UCSD-AML1 (cell line): ENCODE measurements around the gene MRPL21.

Experiments used
- DNase-seq: peaks from one replicate; lab custom pipeline; 2025; ENCODE audit not compliant: unreplicated experiment; lab: John Stamatoyannopoulos, UW

The MRPL21 gene

DNA sequence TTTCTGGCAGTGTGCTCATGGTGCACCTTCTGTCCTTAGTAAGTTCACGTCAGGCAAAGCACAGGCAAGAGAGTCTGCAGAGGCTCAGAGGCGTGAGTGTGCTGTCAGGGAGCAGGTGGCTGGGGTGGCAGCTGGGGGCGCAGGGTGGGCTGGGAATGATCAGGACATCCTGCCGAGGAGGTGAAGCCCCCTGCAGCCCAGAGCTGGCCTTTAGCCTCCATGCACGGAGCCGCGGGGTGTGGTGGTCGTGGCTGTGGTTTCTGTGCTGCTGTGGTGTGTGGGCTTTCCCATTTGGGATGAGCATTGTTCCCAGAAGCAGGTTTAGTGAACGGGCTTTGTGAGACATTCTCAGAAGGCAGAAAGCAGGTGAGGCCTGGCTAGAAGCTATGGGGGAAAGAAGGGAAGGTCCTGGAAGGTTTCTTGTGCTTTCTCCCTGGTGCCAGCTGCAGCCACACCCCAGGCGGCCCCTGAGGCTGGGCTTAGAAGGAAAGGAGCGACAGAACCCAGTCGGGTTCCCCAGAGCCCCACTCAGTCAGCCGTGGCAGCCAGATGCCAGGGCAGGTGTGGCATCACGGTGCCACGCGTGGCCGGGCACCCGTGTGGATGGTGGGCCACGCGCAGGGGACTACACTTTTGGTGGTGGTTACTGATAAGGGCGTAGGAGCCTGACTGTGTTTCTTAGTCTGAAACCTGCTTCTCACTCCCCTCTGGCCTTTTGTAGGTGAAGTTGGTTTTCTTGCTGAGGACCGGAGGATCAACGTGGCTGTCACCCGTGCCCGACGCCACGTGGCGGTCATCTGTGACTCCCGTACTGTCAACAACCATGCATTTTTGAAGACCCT is 32.1 kb upstream of the MRPL21 start:
- no peak for DNase-seq

DNA sequence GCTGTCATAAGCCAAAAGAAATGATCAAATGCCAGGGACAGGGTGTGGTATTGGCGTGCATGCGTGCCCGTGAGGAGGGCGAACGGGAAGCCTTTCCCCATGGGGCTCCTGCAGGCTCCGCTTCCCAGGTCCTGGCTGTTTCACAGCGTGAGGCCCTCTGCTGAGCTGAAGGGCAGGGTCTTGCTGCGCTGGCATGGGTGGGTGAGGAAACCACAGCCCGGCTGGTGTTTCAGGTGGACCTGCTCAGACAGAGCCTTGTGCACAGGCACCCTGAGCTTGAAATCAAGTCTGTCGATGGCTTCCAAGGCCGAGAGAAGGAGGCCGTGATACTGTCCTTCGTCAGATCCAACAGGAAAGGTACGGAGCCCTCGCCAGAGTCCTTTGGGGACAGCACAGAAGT is 31.4 kb upstream of the MRPL21 start:
- DNase-seq = no peak

DNA sequence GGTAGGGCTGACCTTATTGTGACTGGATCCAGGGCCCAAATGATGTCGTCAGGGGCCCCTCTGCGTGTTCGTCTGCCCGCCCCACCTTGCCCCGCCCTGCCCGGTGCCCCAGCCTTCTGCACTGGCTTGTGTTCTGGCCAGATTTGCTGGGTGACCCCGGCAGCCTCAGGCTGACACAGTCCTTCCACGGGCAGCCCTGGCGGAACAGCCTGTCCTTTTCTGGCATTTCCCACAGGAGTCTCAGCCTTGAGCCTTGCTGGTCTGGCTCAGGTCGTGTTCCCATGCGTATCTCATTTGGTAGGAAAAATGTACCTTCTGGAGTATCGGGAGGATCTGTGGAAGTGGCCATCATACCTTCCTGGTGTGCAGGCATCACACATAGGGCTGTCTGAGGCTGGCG is 31.0 kb upstream of the MRPL21 start:
- no peak for DNase-seq

DNA sequence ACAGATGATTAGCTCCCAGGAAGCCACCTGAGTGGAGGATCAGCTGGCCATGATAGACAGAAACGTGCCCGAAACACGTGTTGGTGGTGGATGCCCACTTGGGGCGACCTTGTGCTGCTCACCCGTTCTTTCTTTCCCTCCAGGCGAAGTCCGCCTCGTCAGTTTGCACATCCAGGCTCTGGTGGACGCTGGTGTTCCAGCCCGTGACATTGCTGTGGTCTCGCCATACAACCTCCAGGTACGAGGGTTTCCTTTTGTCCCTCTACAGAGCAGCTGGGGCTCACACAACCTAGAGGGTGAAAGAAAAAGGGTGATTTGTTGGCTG is 30.7 kb upstream of the MRPL21 start:
- no peak for DNase-seq

DNA sequence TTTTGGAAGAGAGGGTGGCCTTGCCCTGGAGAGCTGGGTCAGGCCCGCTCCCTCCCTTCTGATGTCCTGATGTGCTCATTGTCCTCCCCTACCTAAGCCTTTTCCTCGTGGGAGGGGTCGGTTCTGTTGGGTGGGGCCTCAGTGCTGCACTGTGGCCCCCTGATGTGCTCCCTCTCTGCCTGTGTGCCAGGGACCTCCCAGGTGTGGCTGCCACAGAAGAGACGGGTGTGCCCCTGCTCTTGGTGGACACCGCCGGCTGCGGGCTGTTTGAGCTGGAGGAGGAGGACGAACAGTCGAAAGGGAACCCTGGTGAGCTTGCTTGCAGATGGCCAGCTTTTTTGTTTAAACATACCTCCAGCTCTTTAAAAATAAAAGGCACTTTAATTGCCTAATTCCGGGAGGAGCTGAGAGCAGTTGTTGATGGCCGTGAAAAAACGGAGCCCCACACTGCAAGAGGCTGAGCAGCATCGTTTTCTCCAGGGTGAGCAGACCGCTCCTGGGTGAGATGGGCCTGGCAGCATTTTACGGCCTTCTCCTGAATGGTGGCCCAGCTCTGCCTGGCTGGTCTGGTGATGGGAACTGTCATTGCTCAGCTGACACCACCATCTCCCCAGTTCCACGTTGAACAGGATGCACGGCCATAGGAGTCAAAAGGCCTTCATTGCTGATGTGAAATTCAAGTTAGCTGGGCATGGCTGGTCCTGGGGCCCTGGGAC is 30.1 kb upstream of the MRPL21 start:
- no peak for DNase-seq

DNA sequence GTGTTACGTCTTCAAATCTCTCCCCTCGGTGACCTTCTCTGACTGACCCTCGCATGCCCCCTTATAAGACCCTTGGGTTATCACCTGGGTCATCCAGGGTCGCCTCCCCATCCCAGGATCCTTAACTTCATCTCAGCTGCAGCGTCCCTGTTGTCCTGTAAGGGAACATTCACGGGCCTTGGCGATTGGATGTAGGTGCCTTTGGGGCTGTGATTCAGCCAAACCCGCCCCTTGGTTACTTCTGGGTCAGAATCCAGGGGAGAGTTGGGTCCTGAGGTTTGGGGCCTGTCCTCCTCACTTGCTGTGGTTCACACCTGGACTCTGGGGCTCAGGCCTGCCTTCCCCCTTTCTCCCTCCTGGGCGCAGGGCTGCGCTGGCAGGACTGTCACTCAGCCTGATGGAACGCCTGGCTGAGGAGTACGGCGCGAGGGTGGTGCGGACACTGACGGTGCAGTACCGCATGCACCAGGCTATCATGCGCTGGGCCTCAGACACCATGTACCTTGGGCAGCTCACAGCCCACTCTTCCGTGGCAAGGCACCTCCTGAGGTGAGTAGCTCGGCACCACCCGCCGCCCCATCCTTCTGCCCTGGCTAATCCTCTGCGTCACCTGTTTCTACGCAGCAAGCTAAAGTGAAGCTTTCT is 29.4 kb upstream of the MRPL21 start:
- DNase-seq = no peak

DNA sequence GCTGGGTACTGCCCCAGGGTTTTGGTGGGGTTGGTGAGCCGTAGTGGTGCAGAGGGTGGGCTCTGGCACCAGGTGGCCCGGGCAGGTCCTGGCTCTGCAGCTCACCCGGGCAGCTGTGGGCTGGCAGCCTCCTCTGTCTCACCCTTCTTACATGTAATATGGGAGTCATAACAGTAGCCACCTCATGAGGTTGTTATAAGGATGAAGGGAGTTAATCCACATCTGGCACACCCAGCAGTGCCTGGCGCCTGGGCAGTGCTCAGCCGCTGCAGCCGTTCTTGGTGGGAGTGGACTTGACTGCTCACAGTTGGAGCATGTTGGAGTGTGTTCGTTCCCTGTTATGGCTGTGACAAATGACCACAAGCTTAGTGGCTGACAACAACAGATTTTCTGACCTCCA is 28.7 kb upstream of the MRPL21 start:
- DNase-seq = no peak

DNA sequence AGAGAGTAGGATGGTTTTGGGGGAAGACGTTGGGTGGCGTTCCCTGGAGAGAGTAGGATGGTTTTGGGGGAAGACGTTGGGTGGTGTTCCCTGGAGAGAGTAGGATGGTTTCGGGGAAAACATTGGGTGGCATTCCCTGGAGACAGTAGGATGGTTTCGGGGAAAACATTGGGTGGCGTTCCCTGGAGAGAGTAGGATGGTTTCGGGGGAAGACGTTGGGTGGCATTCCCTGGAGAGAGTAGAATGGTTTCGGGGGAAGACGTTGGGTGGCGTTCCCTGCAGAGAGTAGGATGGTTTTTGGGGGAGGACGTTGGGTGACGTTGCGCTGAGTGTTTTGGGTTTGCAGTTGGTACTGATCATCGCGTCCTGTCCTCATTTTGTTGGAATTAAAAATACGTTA is 28.3 kb upstream of the MRPL21 start:
- no peak for DNase-seq

DNA sequence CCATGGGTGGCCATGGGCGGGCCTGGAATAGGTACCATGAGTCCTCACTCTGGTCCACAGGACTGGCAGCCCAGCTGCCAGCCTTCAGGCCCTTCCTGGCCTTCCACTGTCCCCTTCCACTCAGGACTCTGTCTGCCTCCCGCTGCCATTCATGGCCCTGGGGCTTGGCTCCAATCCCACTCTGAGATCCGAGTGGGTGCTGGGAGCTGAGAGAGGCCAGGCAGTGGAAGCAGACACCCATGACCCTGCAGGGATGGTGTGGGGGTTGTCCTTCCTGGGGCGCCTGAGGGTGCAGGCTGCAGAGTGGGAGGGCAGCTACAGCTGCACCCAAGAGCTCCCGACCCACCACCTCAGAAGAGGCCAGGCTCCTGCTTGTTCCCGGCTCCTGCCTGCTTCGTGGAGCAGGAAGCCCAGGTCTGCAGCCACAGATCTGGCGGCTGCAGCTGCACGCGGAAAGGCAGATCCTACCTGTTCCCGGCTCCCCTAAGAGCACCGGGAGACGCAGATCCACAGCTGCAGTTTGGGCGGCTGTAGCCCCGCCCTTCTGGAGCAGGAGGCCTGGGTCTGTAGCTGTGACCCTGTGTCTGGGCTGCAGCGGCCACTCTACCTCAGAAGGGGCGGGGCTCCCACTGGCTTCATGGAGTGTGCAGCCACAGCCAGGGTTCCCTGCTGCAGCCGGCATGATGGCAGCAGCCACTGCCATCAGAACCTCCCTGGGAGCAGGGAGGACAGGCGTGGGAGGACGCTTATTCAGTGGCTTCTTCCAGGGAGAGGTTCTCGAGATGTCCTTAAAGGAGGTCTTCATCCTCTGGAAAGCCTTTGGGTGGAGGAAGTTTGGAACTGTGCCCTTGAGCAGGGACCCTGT is 27.6 kb upstream of the MRPL21 start:
- no peak for DNase-seq

DNA sequence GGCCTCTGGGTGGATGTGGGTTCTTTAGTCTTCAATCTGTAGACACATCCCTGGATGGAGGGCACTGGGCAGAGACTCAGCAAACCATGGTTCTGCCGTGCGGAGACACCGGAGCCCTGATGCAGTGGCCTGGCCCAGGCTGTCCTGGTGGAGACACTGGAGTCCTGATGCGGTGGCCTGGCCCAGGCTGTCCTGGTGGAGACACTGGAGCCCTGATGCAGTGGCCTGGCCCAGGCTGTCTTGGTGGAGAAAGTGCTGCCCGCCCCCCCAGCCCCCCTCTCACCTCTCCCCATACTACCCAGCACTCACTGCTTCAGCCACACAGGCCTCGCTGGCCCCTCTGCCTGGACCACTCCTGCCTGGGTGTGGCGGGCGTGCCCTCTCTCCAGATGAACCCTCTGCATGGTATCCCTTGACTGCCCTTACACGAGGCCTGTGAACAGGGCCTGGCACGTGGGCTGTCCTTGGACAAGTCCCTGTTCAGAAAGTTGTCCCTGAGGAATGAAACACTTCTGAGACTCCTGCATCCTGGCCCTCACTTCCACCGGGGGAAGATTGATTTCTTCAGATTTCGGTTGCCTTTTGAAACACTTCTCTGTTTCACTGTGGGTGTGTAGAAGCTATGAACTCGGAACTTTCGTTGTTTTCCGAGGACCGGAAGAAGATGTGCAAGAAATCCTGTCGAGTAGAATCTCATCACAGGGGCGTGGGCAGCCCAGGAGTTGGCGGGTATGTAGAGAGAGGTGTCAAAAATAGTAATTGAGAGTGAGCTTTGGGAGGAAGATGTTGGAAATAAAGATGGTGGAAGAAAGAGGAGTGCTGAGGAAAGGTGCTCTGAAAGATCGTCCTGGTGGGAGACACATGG is 26.3 kb upstream of the MRPL21 start:
- DNase-seq = no peak

DNA sequence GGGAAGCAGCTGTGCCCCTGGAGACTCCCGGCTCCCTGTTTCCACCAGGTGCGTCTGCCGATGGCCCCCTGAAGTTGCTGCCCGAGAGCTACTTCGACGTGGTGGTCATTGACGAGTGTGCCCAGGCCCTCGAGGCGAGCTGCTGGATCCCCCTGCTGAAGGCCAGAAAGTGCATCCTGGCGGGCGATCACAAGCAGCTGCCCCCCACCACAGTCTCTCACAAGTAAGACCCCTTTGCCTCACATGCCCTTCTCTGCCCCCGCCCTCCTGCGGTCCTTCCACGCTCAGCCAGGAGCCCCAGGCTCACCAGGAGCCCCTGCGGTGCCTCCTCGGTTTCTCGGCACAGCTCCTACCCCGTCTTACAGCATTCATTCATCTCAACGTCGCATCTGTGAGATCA is 25.5 kb upstream of the MRPL21 start:
- DNase-seq = no peak

DNA sequence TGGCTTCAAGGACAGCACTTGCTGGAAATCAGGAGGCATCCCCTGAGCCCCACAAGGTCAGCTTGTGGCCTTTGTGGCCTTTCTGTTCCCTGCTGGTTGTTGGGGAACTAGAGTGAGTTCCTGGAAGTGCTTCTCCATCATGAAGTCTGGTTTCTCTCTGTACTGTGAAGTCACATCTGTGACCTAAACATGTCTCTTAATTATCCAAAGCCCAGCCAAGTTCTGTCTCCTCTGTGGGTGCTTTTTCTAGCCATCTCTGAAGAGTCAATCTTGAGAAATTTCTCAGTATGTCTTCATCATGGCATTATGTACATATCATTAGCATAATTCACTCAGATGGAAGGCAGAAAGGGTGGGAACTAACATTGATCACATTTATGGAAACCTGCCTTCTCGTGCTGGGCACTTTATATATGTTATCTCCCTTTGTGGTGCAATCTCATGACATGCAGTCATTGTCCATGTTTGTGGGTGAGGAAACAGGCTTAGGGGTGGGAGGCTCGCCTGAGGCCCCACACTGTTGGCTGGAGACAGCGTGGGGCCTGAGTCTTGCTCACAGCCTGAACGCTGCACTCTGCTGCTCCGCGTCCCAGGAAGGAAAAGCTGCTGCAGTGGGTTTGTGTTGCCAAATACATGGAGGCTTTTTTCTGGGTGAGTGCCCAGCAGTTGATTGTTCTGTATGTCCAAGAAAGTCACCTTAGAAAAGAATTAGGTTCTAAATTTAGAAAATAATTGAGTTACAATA is 24.7 kb upstream of the MRPL21 start:
- DNase-seq = no peak

DNA sequence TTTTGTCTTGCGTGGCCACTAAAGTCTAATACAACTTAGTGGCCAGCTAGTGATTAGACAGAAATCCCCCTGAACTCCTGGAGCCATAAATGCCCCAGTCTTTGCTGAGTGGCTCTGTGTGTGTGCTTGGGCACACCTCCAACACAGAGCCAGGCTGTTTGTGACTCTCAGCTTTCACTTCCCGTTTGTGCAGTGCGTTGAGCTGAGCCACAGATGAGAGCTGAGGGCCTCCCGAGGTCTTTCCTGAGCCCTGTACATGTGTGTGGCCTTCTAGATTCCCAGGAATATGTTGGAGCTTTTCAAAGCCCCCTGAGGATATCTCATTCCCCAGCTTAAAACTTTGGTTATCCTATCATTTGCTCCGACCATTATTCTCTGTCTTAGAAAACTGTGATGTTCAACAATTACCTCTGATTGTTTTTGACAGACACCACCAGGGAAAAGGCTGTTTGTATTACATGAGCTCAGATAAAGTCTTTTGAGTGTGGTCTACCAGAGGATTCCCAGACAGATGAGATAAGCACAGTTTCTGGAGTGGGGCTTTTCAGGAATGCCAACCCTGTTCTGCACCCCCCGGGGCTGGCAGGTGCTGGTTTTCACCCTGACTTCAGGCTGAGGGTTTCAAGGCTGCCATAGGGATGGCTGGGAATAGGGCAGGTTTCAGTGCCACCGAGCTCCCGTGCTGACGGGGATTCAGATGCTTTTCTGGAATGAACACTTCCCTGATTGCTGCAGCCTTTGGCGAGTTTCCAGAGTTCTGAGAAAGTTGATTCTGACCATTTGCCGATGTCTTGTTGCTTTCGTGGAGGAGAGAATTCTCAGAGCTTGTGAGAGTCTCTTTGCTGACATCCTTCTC is 23.9 kb upstream of the MRPL21 start:
- DNase-seq = no peak

DNA sequence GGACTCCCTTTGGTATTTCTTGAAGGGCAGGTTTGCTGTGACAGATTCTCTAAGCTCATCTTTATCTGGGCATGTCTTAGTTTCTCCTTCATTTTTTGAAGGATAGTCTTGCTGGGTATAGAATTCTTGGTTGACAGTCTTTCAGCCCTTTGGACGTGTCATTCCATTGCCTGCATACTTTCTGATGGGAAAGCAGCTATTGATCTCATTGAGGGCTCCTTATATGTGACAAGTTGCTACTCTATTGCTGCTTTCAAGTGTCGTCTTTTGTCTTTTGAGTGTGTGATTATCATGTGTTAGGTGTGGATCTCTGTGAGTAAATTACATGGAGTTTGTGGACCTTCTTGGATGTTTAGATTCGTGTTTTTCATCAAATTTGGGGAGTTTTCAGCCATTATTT is 22.0 kb upstream of the MRPL21 start:
- DNase-seq = no peak

DNA sequence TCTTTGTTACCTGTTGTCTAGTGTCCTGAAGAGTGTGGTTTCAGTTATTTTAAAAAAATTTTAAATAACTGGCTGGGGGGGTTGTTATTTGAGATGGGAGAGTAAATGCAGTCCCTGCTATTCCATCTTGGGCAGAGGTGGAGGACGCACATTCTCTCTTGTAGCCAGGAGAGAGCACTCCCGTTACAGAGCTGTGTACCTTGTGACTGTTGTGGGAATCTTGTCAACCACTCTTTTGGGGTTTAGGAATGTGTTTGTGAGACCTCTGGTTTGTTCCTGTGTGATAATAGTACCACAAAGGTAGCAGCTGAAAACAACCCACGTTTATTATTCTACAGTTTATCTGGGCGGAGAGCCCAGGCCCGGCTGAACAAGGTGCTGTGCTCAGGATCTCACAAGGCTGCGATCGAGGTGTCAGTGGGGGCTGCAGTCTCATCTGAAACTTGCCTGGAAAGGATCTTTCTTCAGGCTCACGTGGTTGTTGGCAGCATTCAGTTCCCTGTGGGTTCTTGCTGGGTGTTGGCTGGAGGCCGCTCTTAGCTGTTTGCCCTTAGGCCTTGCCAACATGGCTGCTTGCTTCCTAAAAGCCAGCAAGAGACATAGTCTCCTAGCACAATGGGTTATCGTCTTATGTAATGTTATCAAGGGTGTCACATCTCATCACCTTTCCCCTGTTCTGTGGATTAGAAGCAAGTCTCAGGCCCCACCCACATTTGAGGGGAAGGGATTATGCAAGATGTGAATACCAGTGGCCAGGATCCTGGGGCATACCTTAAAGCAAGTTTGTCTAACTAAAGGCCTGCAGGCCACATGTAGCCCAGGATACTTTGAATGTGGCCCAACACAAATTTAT is 20.7 kb upstream of the MRPL21 start:
- DNase-seq = no peak

DNA sequence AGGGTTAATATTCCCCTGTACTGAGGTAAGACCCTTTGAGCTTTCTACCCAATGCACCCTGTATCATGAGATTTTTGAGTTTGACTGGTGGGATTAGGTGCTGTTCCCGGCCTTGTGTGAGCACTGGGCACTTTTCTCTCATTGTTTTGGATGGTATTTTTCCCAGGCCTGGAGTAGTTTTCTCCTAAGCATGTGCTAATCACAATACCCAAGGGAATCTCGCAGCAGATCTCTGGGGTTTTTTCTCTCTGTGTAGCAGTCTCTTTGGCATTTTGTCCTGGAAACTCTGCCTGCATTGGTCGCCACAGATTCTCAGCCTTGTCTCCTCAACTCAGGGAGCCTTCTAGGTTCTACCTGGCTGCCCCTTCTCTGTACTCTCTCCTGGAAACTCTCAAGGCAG is 20.0 kb upstream of the MRPL21 start:
- DNase-seq = no peak

DNA sequence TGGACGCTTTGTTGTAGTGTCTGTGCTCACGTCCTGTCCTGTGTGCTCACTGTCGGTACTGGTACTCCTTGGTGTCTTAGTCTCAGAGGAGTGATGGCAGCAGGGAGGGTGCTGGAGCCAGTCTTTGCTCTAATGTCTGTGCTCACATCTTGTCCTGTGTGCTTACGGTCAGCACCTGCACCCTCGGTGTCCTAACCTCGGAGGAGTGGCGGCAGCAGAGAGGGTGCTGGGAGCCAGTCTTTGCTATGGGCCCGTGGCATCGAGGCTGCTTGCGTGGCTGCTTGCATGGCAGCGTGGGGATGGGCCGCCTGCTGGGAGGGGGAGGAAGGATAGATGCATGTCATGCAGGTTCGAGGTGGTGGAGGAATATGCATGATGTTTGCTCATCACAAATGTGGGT is 12.8 kb upstream of the MRPL21 start:
- no peak for DNase-seq

DNA sequence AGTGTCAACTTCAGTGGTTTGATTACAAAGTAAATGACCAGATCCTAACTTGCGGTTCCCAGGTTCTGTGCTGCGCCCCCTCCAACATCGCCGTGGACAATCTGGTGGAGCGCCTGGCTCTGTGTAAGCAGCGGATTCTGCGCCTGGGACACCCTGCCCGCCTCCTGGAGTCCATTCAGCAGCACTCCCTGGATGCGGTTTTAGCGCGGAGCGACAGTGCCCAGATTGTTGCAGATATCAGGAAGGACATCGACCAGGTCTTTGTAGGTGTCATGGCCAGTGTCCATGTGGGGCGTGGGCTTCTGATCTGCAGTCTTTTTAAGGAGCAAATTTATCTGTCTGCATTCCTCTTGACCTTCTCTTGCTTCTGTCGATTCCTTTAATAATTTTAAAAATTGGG is 11.1 kb upstream of the MRPL21 start:
- DNase-seq = no peak
